Activated naive CD4-positive, alpha-beta T cell treated with anti-CD3 and anti-CD28 coated beads, Interleukin-2, amount 50 U/mL, for 16 hours (primary cell): ENCODE measurements around the gene MANSC1.
"Not testable (repeated sequence)": the region's sequence is repeated elsewhere in the genome, so short reads cannot be mapped to it uniquely, and the experiment has no call there.

Experiments
- DNase-seq: peaks from one replicate; pipeline ENCODE4 v3.0.0-alpha.2; 2020

MANSC1 gene

GRCh38 chr12:12364787-12365445 lies 14.9 kb upstream of the MANSC1 start:
- DNase-seq = no peak

- DNase-seq = no peak
Observed at GRCh38 chr12:12358528-12358927, 8.5 kb upstream of the MANSC1 start.

- no peak for DNase-seq
Observed at GRCh38 chr12:12357719-12358461, 7.8 kb upstream of the MANSC1 start.

GRCh38 chr12:12356896-12357718 lies 7.1 kb upstream of the MANSC1 start, which contains the start of gene BORCS5:
Gene BORCS5, plus strand, starts transcription at chr12:12357078. Its CDS starts 374 bp downstream, at chr12:12357452.
- DNase-seq = peak; percentile 99

- DNase-seq = no peak
Observed at GRCh38 chr12:12356467-12356895, 6.4 kb upstream of the MANSC1 start.

GRCh38 chr12:12353807-12354206 lies 3.8 kb upstream of the MANSC1 start:
- DNase-seq = no peak

GRCh38 chr12:12353276-12353675 lies 3.2 kb upstream of the MANSC1 start:
- DNase-seq = no peak

- DNase-seq = not testable (repeated sequence)
Observed at GRCh38 chr12:12351468-12352185, 1.6 kb upstream of the MANSC1 start.

- DNase-seq = no peak
Observed at GRCh38 chr12:12350868-12351463, 924 bp upstream of the MANSC1 start.

GRCh38 chr12:12338527-12339168 lies 11.4 kb downstream of the MANSC1 start:
- no peak for DNase-seq

GRCh38 chr12:12336511-12336910 lies 13.5 kb downstream of the MANSC1 start:
- DNase-seq = no peak

- no peak for DNase-seq
Observed at GRCh38 chr12:12336049-12336411, 14.0 kb downstream of the MANSC1 start.

- peak; percentile 59 for DNase-seq
Observed at GRCh38 chr12:12334367-12335040, 15.5 kb downstream of the MANSC1 start.

- DNase-seq = no peak
Observed at GRCh38 chr12:12333407-12334366, 16.4 kb downstream of the MANSC1 start.

GRCh38 chr12:12331896-12332295 lies 18.1 kb downstream of the MANSC1 start:
- DNase-seq = no peak

GRCh38 chr12:12331244-12331771 lies 18.7 kb downstream of the MANSC1 start:
- DNase-seq = no peak

GRCh38 chr12:12327802-12328201 lies 22.2 kb downstream of the MANSC1 start:
- no peak for DNase-seq

GRCh38 chr12:12326262-12326661 lies 23.8 kb downstream of the MANSC1 start:
- no peak for DNase-seq

GRCh38 chr12:12323591-12323990 lies 26.5 kb downstream of the MANSC1 start:
- DNase-seq = no peak

GRCh38 chr12:12323118-12323517 lies 26.9 kb downstream of the MANSC1 start:
- no peak for DNase-seq
